RKO (cell line): ENCODE measurements around the gene GC.
"Not testable (repeated sequence)": the region's sequence is repeated elsewhere in the genome, so short reads cannot be mapped to it uniquely, and the experiment has no call there.

Source experiments
- DNase-seq: peaks from one replicate; pipeline ENCODE4 v3.0.0-alpha.2; 2016; ENCODE audit warnings: low spot score

GC gene

GRCh38 chr4:71783972-71784371 lies at the start of gene GC:
Gene GC (minus strand): TSS chr4:71784079. CDS start chr4:71784018, 61 bp downstream.
- DNase-seq = no peak

GRCh38 chr4:71833232-71833900 lies 49.5 kb upstream of the GC start:
- DNase-seq = no peak

- no peak for DNase-seq
Measured at GRCh38 chr4:71832049-71832448, 48.2 kb upstream of the GC start.

GRCh38 chr4:71830497-71831190 lies 46.8 kb upstream of the GC start:
- no peak for DNase-seq

GRCh38 chr4:71828470-71828869 lies 44.6 kb upstream of the GC start:
- no peak for DNase-seq

- DNase-seq = no peak
Measured at GRCh38 chr4:71827826-71828225, 43.9 kb upstream of the GC start.

DNA sequence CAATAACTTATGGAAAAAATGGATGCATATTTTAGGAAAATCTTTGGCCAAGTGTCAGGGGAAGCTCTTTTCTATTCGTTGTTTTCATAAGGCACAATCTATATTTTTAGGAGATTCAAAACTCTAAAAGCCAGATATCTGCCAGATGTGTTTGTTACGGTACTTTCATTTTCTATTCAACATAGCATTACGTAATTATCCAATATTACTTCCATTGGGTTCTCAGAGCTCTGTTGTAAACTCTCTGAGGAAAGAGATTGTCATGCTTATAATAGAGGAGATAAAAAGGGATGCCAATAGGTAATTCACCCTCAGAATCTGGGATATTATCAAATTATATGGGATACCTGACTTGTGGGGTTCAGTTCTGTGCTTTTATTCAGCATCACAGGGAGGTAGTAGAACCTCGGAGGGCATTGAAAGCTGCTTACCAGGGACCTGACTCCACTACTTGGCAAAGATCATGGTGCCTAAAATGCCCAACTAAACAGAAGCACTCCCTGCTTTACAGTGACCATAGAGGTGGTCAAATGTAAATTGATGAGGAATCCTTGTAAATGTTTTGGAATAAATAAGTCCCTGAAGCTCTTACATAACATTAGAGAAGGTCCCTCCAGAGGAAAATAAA lies 32.9 kb upstream of the GC start:
- DNase-seq = no peak

GRCh38 chr4:71814433-71814832 lies 30.6 kb upstream of the GC start:
- DNase-seq = peak; percentile 2

GRCh38 chr4:71809805-71810204 lies 25.9 kb upstream of the GC start:
- not testable (repeated sequence) for DNase-seq

- DNase-seq = no peak
Measured at GRCh38 chr4:71807469-71807868, 23.6 kb upstream of the GC start.

- DNase-seq = not testable (repeated sequence)
Measured at GRCh38 chr4:71805230-71805629, 21.4 kb upstream of the GC start.

DNA sequence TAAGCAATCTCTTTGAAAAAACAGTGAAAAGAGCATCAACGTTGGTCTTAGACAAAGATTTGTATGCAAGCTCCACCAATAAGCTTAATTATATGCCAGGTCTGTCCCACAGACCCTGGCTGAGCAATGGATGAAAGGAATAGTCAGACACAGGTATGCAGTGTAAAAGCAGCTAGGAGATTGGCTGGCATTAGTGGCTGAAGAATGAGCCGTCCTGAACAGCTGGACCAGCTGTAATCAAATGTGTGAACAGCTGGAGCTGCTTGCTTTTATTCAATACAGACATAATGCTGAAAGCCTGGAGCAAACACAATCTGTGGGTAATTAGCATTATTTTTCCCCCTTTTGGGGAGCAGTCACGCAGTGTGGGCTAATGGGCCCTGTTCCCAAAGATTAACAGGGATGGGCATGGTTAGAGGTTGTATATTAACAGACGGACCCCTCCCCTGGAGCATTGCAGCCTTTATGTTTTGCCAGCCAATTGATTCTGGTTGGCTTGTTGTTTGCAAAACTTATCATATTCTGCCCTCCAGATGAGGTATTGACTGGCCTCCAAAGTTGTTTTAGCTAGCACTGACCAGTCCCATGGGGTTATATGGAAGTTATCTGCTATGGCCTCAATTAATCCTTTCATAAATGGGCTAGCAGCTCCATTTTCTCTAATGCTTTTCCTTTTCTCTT lies 20.3 kb upstream of the GC start:
- DNase-seq = not testable (repeated sequence)

DNA sequence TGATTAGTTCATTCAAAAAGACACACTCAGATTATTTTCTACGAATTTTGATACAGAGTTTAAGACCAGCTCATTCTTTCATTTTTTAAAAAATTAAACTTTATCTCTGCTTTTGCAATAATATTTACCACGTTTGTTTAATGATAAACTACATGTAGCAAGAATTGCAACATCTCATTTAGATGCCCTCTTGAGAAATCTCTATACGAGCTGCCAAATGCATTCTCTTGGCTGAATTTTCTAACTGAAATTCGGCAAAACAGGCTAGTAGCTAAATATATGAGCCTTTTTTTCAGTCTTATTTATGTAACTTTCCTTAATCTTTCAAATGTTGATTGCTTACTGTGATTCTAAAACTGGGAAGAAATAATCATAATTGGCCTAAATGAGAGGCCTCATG lies 2.1 kb upstream of the GC start:
- DNase-seq = no peak

DNA sequence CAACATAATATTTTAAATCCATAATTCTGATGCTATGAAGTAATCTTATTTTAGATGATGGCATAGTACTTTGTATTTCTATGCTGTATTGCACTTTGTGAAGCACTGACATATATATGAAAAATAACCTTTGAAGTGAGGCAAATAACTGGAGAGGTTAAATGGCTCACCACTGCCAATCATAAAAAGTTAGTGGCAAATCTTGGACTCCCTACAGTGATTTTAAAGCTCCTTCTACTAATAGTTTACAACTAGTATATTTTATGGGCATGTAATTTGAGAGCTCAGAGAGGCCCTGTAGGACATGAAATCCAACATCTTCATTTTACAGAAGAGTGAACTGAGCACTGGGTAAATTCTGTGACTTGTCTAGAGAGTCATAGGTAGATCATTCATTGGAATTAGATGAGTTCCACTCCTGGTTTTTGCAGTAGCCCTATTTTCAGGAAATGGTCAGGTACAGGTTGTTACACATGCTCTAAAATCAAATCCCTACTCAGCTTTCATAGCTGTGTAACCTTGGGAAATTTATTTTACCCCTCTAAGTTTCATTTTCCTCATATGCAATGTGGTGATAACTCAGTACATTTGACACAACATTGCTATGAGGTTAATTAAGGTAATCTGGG lies 804 bp upstream of the GC start:
- DNase-seq = no peak

- no peak for DNase-seq
Measured at GRCh38 chr4:71777891-71778290, 6.0 kb downstream of the GC start.

DNA sequence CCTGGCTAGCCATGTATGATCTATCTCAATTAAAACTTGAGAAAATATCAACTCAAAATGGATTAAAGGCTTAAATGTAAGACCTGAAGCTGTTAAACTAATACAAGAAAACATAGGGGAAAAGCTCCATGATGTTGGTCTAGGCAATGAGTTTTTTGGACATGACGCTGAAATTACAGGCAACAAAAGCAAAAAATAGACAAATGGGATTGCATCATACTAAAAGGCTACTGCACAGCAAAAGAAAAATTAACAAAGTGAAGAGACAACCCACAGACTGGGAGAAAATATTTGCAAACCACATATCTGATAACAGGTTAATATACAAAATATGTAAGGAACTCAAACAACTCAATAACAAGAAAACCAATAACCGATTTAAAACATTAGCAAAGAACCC lies 8.4 kb downstream of the GC start:
- DNase-seq = no peak

DNA sequence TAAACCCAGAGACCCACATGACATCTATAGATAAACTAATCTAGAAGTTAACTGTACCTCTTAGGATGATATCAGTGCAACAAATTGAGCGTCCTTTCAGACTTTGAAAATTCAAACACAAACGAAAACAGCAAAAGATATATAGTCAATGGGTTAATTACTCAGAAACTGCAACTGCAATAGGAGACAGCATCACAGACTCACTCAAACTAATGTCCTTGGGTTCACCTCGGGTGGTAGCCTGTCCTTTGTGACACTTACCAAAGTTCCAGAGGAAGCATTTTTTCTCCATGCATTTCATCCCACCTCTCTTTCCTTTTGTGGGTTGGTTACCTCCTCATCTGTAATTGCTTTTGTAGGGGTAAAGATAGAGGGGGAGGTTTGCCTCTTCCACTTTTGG lies 9.7 kb downstream of the GC start:
- DNase-seq = no peak

DNA sequence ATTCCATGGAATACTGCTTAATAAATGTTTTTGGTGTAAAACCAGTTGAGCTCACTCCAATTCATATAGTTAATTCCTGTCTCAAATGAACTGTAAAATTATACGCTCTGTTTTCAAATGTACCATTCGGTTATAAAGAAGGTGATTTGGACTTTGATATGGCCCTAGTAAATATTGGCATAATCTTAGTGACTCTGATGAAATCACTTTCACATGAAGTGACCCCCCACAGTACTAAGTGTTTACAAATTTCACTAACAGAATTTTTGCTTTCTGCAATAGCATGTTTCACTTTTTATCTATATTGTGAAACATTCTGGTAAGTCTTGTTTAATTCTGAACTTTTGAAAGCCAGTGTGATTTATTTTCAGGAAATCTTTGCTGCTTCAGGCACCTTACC lies 10.9 kb downstream of the GC start:
- no peak for DNase-seq

GRCh38 chr4:71772592-71772991 lies 11.3 kb downstream of the GC start:
- DNase-seq = no peak

DNA sequence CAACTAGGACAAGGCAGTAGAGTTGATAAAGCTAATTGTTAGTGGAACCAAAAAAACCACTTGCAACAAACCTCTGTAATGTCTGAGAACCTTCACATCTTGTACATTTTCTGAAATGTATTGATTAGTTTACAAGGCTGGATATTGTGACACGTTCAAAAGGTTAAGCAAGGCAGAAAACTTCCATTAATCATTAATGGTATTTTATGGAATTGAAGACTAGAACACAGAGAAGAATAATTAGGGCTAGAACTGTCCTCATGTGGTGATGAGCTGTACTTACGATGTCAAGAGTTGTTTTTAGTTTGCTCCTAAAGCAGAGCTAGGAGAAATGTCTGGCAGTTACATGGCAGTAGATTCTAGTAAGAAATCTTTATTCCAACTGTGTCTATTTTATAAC lies 12.3 kb downstream of the GC start:
- no peak for DNase-seq

DNA sequence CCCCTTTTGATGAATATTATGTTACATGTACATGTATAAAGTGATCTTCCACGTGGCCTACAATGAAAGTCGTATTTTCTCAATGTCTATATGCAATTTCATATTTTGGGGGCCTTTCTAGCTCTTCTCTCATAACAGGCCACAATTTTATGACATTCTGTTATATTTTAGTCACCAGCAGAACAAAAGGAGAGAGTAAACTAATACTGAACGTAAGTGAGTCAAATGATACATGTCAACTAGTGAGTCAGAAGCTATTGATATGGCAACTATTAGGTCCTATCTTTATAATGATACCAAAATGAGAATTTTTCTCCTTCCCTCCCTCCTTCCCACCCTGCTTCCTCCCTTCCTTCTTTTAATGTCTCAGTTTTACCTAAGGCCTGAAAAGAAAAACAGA lies 14.4 kb downstream of the GC start:
- no peak for DNase-seq

- DNase-seq = no peak
Measured at GRCh38 chr4:71768123-71768522, 15.8 kb downstream of the GC start.
